Measurements from ENCODE around the gene BANF2.

Gene BANF2

GRCh38 chr20:17720755-17721154 lies 21.0 kb downstream of the BANF2 start:
- H3K4me3 ChIP-seq (ENCODE audit: low read depth, low read length) = no peak overlapping the region
- H3K4me1 ChIP-seq = no peaks in the 10 kb centered on the region
- H3K9me3 ChIP-seq = no peaks in the 10 kb centered on the region
- H3K27me3 ChIP-seq = no peaks in the 10 kb centered on the region; the same call in 1 of the 2 replicates
- no peak for TF ChIP-seq CTCF (IDR thresholded peaks at IDR 0.05; ENCODE audit: low read depth, low read length)
- DNase-seq = no peak
- H3K36me3 ChIP-seq = no peaks in the 10 kb centered on the region

GRCh38 chr20:17721802-17722486 lies 22.2 kb downstream of the BANF2 start:
- no peaks in the 10 kb centered on the region for H3K4me1 ChIP-seq
- no peaks in the 10 kb centered on the region for H3K9me3 ChIP-seq
- peaks cover 3% of the 10 kb centered on the region for H3K27me3 ChIP-seq
- no peaks in the 10 kb centered on the region for H3K36me3 ChIP-seq
- no peak overlapping the region for H3K4me3 ChIP-seq (ENCODE audit: low read depth, low read length)
- DNase-seq = no peak
- no peak for TF ChIP-seq CTCF (IDR thresholded peaks at IDR 0.05; ENCODE audit: low read depth, low read length)

- Histone ChIP-seq H3K4me1 (no peaks in the 10 kb centered on the region), H3K4me3 (ENCODE audit: low read depth, low read length) (no peak overlapping the region), H3K9me3 (no peaks in the 10 kb centered on the region), H3K27me3 (peaks cover 4% of the 10 kb centered on the region), H3K36me3 (no peaks in the 10 kb centered on the region)
- TF ChIP-seq CTCF (IDR thresholded peaks at IDR 0.05; ENCODE audit: low read depth, low read length) = no peak
- DNase-seq = no peak
Measured at GRCh38 chr20:17722493-17723300, 22.9 kb downstream of the BANF2 start.

- Histone ChIP-seq H3K4me3 (ENCODE audit: low read depth, low read length) (no peak overlapping the region), H3K4me1 (no peaks in the 10 kb centered on the region), H3K9me3 (no peaks in the 10 kb centered on the region), H3K27me3 (peaks cover 9% of the 10 kb centered on the region), H3K36me3 (no peaks in the 10 kb centered on the region)
- DNase-seq = no peak
- no peak for TF ChIP-seq CTCF (IDR thresholded peaks at IDR 0.05; ENCODE audit: low read depth, low read length)
Measured at GRCh38 chr20:17723301-17723691, 23.5 kb downstream of the BANF2 start.

GRCh38 chr20:17725094-17725835 lies 25.5 kb downstream of the BANF2 start:
- no peak overlapping the region for H3K4me3 ChIP-seq (ENCODE audit: low read depth, low read length)
- H3K9me3 ChIP-seq = no peaks in the 10 kb centered on the region
- peak; percentile 35 for DNase-seq
- H3K27me3 ChIP-seq = peaks cover 18% of the 10 kb centered on the region
- H3K4me1 ChIP-seq = no peaks in the 10 kb centered on the region
- H3K36me3 ChIP-seq = no peaks in the 10 kb centered on the region
- no peak for TF ChIP-seq CTCF (IDR thresholded peaks at IDR 0.05; ENCODE audit: low read depth, low read length)

Measured in BE2C (cell line).